Activated T-cell treated with anti-CD3 and anti-CD28 coated beads for 4 hours (primary cell): ENCODE measurements around the gene SGSH.
"Not testable (repeated sequence)": the region's sequence is repeated elsewhere in the genome, so short reads cannot be mapped to it uniquely, and the experiment has no call there.

Source experiments
- DNase-seq: peaks from one replicate; pipeline ENCODE4 v3.0.0-alpha.2; 2020

The SGSH gene

GRCh38 chr17:80253631-80254395 lies 33.7 kb upstream of the SGSH start:
- no peak for DNase-seq

- DNase-seq, result peak; percentile 75
These were observed 32.7 kb upstream of the SGSH start for GRCh38 chr17:80252871-80253270.

- DNase-seq, result no peak
These were observed 31.8 kb upstream of the SGSH start for GRCh38 chr17:80251966-80252365.

- DNase-seq, result no peak
These were observed 29.0 kb upstream of the SGSH start for GRCh38 chr17:80248894-80249710.

- DNase-seq, result no peak
These were observed 28.1 kb upstream of the SGSH start for GRCh38 chr17:80248001-80248893.

GRCh38 chr17:80247561-80247960 lies 27.4 kb upstream of the SGSH start:
- no peak for DNase-seq

- DNase-seq, result no peak
These were observed 26.6 kb upstream of the SGSH start for GRCh38 chr17:80246726-80247125.

GRCh38 chr17:80246266-80246681 lies 26.1 kb upstream of the SGSH start:
- no peak for DNase-seq

GRCh38 chr17:80245566-80246265 lies 25.6 kb upstream of the SGSH start:
- no peak for DNase-seq

GRCh38 chr17:80244871-80245509 lies 24.9 kb upstream of the SGSH start:
- DNase-seq, result no peak

- not testable (repeated sequence) for DNase-seq
These were observed 24.3 kb upstream of the SGSH start for GRCh38 chr17:80244448-80244847.

GRCh38 chr17:80243526-80244433 lies 23.6 kb upstream of the SGSH start:
- DNase-seq, result no peak

- DNase-seq, result no peak
These were observed 22.4 kb upstream of the SGSH start for GRCh38 chr17:80242505-80242904.

- no peak for DNase-seq
These were observed 17.3 kb upstream of the SGSH start for GRCh38 chr17:80237386-80237785.

- DNase-seq, result no peak
These were observed 16.8 kb upstream of the SGSH start for GRCh38 chr17:80236911-80237310.

- no peak for DNase-seq
These were observed 13.1 kb upstream of the SGSH start for GRCh38 chr17:80233202-80233601.

- no peak for DNase-seq
These were observed 12.3 kb upstream of the SGSH start for GRCh38 chr17:80232438-80232837.

- DNase-seq, result no peak
These were observed 8.9 kb upstream of the SGSH start for GRCh38 chr17:80229011-80229410.

- no peak for DNase-seq
These were observed 8.3 kb upstream of the SGSH start for GRCh38 chr17:80228477-80228876.

- no peak for DNase-seq
These were observed 7.5 kb upstream of the SGSH start for GRCh38 chr17:80227666-80228065.

GRCh38 chr17:80227156-80227555 lies 7.0 kb upstream of the SGSH start:
- DNase-seq, result no peak
